Mesodermal cell (in vitro differentiated cells): ENCODE measurements around the gene ZNF350.
"Not testable (repeated sequence)": the region's sequence is repeated elsewhere in the genome, so short reads cannot be mapped to it uniquely, and the experiment has no call there.

Experiments used
- H3K27ac ChIP-seq: 2 replicates; pipeline ENCODE4 v1.7.0; 2013; ENCODE audit warnings: mild to moderate bottlenecking, low read depth, low read length, moderate library complexity; ENCODE audit not compliant: severe bottlenecking
- H3K36me3 ChIP-seq: 2 replicates; pipeline ENCODE4 v1.7.1; 2013; ENCODE audit warnings: mild to moderate bottlenecking, low read length, moderate library complexity; ENCODE audit not compliant: control insufficient read depth, insufficient read depth
- H3K4me1 ChIP-seq: one replicate; pipeline ENCODE4 v1.7.1; 2013; ENCODE audit warnings: mild to moderate bottlenecking, low read length; ENCODE audit not compliant: insufficient read depth, control insufficient read depth, poor library complexity, severe bottlenecking
- H3K4me3 ChIP-seq: 2 replicates; pipeline ENCODE4 v1.7.0; 2013; ENCODE audit warnings: low read length, control low read depth, mild to moderate bottlenecking; ENCODE audit not compliant: insufficient read depth, poor library complexity, severe bottlenecking; ENCODE audit errors: extremely low read depth
- H3K9me3 ChIP-seq: 2 replicates; pipeline ENCODE4 v1.7.1; 2013; ENCODE audit warnings: mild to moderate bottlenecking, low read length, moderate library complexity; ENCODE audit not compliant: control insufficient read depth
- WGBS, 2 experiments: methylation state at CpG; one replicate each; pipeline ENCODE4 v1.1.5; 2013; ENCODE audit warnings: missing lambda C conversion rate in 2 of 2; ENCODE audit not compliant: insufficient coverage in 2 of 2; 5-methylcytosine and 5-hydroxymethylcytosine counted together

ZNF350 gene

GRCh38 chr19:51971624-51972023 lies 15.0 kb downstream of the ZNF350 start:
- Histone ChIP-seq H3K27ac (no peak overlapping the region), H3K4me1 (no peaks in the 10 kb centered on the region), H3K36me3 (peaks cover 77% of the 10 kb centered on the region), H3K4me3 (no peak overlapping the region), H3K9me3 (peaks cover 65% of the 10 kb centered on the region)
- WGBS, 2 experiments, result 100% methylated on average over 2 of the region's 4 CpGs; no CpG with 5 or more reads in 1 of the 2 experiments

- no peaks in the 10 kb centered on the region for H3K4me1 ChIP-seq
- peaks cover 66% of the 10 kb centered on the region for H3K9me3 ChIP-seq
- WGBS, 2 experiments, result 86% methylated on average over 1 of the region's 1 CpG; no CpG with 5 or more reads in 1 of the 2 experiments
- peaks cover 86% of the 10 kb centered on the region for H3K36me3 ChIP-seq
- no peak overlapping the region for H3K4me3 ChIP-seq
- no peak overlapping the region for H3K27ac ChIP-seq
These were observed 15.9 kb downstream of the ZNF350 start for GRCh38 chr19:51970718-51971117.

DNA sequence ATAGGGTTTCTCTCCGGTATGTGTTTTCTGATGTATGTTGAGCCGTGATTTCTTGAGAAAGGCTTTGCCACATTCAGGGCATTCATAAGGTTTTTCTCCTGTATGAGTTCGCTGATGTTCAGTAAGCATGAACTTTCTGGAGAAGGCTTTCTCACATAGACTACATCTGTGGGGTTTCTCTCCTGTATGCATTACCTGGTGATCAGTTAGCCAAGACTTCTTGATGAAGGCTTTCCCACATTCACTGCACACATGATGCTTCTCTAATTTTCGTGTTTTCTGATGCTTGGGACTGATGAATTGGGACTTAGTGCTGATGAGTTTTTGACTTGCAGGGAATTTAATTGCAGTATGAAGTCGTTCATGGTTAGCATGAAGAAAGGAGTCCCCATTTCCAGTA lies 21.1 kb downstream of the ZNF350 start:
- no peak overlapping the region for H3K4me3 ChIP-seq
- 87 to 100% methylated on average over 1 to 4 of the region's 5 CpGs for WGBS, 2 experiments
- H3K9me3 ChIP-seq, result peaks cover 39% of the 10 kb centered on the region
- H3K27ac ChIP-seq, result no peak overlapping the region
- H3K4me1 ChIP-seq, result peaks cover 9% of the 10 kb centered on the region
- peaks cover 74% of the 10 kb centered on the region for H3K36me3 ChIP-seq

DNA sequence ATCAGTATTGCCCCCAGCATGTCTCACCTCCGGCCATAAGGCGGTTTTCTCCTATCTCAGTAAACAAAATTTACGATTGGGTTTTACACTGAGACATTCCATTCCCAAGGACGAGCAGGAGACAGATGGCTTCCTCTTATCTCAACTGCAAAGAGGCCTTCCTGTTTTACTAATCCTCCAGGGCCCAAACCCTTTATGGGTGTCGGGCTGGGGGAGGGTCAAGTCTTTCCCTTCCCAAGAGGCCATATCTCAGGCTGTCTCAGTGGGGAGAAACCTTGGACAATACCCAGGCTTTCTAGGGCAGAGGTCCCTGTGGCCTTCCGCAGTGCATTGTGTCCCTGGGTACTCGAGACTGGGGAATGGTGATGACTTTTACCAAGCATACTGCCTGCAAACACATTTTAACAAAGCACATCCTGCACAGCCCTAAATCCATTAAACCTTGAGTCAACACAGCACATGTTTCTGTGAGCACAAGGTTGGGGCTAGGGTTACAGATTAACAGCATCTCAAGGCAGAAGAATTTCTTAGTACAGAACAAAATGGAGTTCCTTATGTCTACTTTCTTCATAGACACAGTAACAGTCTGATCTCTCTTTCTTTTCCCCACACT lies 25.9 kb downstream of the ZNF350 start:
- 57 to 84% methylated on average over 1 to 5 of the region's 7 CpGs for WGBS, 2 experiments
- not testable (repeated sequence) for H3K4me3 ChIP-seq
- peaks cover 15% of the 10 kb centered on the region for H3K4me1 ChIP-seq
- H3K36me3 ChIP-seq, result peaks cover 31% of the 10 kb centered on the region
- H3K27ac ChIP-seq, result peak overlapping the region; percentile 71
- H3K9me3 ChIP-seq, result peaks cover 32% of the 10 kb centered on the region

DNA sequence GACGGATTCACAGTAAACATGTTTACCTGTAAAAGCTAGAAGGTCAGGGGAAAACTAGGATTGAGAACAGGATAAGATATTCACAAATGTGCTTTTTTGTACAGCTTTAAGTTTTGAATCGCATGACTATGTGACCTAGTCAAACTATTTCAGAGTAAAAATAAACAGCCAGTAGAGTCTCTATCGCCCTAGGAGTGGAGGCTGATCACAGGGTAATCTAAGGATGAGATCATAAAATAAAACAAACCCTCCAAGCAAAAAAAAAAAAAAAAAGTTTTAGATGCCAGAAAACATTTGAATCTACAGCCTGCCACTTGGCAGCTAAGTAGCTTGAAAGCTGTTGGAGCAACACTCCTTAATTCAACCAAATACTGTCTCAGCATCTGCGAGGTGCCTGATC lies 26.8 kb downstream of the ZNF350 start:
- Histone ChIP-seq H3K4me1 (peaks cover 15% of the 10 kb centered on the region), H3K27ac (peak overlapping the region; percentile 62), H3K36me3 (peaks cover 22% of the 10 kb centered on the region), H3K9me3 (peaks cover 22% of the 10 kb centered on the region), H3K4me3 (no peak overlapping the region)
- WGBS, 2 experiments, result 83 to 90% methylated on average over 1 to 2 of the region's 4 CpGs

DNA sequence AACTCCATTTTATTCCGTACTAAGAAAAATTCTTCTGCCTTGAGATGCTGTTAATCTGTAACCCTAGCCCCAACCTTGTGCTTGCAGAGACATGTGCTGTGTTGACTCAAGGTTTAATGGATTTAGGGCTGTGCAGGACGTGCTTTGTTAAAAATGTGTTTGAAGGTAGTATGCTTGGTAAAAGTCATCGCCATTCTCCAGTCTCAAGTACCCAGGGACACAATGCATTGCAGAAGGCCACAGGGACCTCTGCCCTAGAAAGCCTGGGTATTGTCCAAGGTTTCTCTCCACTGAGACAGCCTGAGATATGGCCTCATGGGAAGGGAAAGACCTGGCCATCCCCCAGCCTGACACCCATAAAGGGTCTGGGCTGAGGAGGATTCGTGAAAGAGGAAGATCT lies 28.8 kb downstream of the ZNF350 start:
- Histone ChIP-seq H3K4me1 (peaks cover 15% of the 10 kb centered on the region), H3K9me3 (peaks cover 16% of the 10 kb centered on the region)
- H3K27ac ChIP-seq, H3K4me3 ChIP-seq, H3K36me3 ChIP-seq: not testable (repeated sequence)
- WGBS, 2 experiments, result 65 to 90% methylated on average over 2 of the region's 4 CpGs

GRCh38 chr19:51948975-51949374 lies 37.7 kb downstream of the ZNF350 start:
- H3K27ac ChIP-seq, result no peak overlapping the region
- peaks cover 21% of the 10 kb centered on the region for H3K36me3 ChIP-seq
- H3K9me3 ChIP-seq, result peaks cover 62% of the 10 kb centered on the region
- no peak overlapping the region for H3K4me3 ChIP-seq
- WGBS, 2 experiments, result 95 to 99% methylated on average over 24 to 25 of the region's 25 CpGs
- H3K4me1 ChIP-seq, result no peaks in the 10 kb centered on the region

- WGBS, 2 experiments, result no CpG with 5 or more reads among the region's 1 CpG
- peaks cover 82% of the 10 kb centered on the region for H3K9me3 ChIP-seq
- H3K36me3 ChIP-seq, result peaks cover 44% of the 10 kb centered on the region
- H3K27ac ChIP-seq, result no peak overlapping the region
- H3K4me1 ChIP-seq, result no peaks in the 10 kb centered on the region
- H3K4me3 ChIP-seq, result no peak overlapping the region
These were observed 40.0 kb downstream of the ZNF350 start for GRCh38 chr19:51946602-51947001.

- 94 to 100% methylated on average over 3 to 4 of the region's 7 CpGs for WGBS, 2 experiments
- Histone ChIP-seq H3K27ac (no peak overlapping the region), H3K36me3 (peaks cover 61% of the 10 kb centered on the region), H3K4me3 (no peak overlapping the region), H3K9me3 (peaks cover 92% of the 10 kb centered on the region), H3K4me1 (no peaks in the 10 kb centered on the region)
These were observed 41.7 kb downstream of the ZNF350 start for GRCh38 chr19:51944798-51945552.

- Histone ChIP-seq H3K4me1 (no peaks in the 10 kb centered on the region), H3K27ac (no peak overlapping the region), H3K36me3 (peaks cover 89% of the 10 kb centered on the region), H3K4me3 (no peak overlapping the region), H3K9me3 (peaks cover 57% of the 10 kb centered on the region)
- WGBS, 2 experiments, result no CpG with 5 or more reads among the region's 2 CpGs
These were observed 47.7 kb downstream of the ZNF350 start for GRCh38 chr19:51938936-51939335.

DNA sequence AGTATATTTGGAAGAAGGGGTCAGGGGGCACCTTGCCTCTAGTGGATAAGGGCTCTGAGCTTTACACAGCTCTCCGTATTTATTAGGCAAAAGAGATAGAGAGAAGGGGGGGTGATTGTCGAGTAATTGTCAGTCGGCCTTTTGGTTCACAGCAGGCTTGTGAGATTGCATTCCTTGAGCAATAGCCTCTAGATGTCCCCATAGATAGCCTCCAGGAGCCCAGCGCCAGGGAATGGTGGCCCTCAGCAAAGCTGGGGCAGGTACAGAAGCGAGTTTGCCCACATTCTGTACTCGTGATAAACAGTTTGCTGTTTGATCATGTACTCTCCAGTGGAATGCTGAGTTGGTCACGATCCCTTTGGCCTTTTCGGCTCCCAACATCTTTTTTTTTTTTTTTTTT lies 54.7 kb downstream of the ZNF350 start:
- H3K9me3 ChIP-seq, result peaks cover 16% of the 10 kb centered on the region
- H3K4me1 ChIP-seq, result no peaks in the 10 kb centered on the region
- peaks cover 68% of the 10 kb centered on the region for H3K36me3 ChIP-seq
- no peak overlapping the region for H3K4me3 ChIP-seq
- H3K27ac ChIP-seq, result no peak overlapping the region
- 88 to 93% methylated on average over 6 to 7 of the region's 8 CpGs for WGBS, 2 experiments
